Measurements from ENCODE around the gene ACSS2.

Gene ACSS2

GRCh38 chr20:34940081-34940481 lies 63.7 kb downstream of the ACSS2 start:
- no peak for TF ChIP-seq CTCF (IDR thresholded peaks at IDR 0.05)
- H3K36me3 ChIP-seq: peaks cover 10% of the 10 kb centered on the region
- no peak overlapping the region for H3K4me3 ChIP-seq (ENCODE audit: low read depth in 1 of 2, low read length in 1 of 2)
- no peaks in the 10 kb centered on the region for H3K27me3 ChIP-seq
- no peak overlapping the region for H3K27ac ChIP-seq
- no peaks in the 10 kb centered on the region for H3K9me3 ChIP-seq
- H3K4me1 ChIP-seq (ENCODE audit: control insufficient read depth in 1 of 2, insufficient read depth in 1 of 2, low read depth in 1 of 2, low read length in 1 of 2): no peaks in the 10 kb centered on the region

- no peaks in the 10 kb centered on the region for H3K9me3 ChIP-seq
- no peak overlapping the region for H3K4me3 ChIP-seq (ENCODE audit: low read depth in 1 of 2, low read length in 1 of 2)
- no peaks in the 10 kb centered on the region for H3K27me3 ChIP-seq
- no peak overlapping the region for H3K27ac ChIP-seq
- TF ChIP-seq CTCF (IDR thresholded peaks at IDR 0.05): no peak
- no peaks in the 10 kb centered on the region for H3K4me1 ChIP-seq (ENCODE audit: control insufficient read depth in 1 of 2, insufficient read depth in 1 of 2, low read depth in 1 of 2, low read length in 1 of 2)
- peaks cover 10% of the 10 kb centered on the region for H3K36me3 ChIP-seq
Observed at GRCh38 chr20:34941226-34941625, 64.8 kb downstream of the ACSS2 start.

GRCh38 chr20:34942301-34942700 lies 65.9 kb downstream of the ACSS2 start:
- H3K4me3 ChIP-seq (ENCODE audit: low read depth in 1 of 2, low read length in 1 of 2): no peak overlapping the region
- H3K36me3 ChIP-seq: peaks cover 10% of the 10 kb centered on the region
- no peaks in the 10 kb centered on the region for H3K9me3 ChIP-seq
- no peak overlapping the region for H3K27ac ChIP-seq
- H3K4me1 ChIP-seq (ENCODE audit: control insufficient read depth in 1 of 2, insufficient read depth in 1 of 2, low read depth in 1 of 2, low read length in 1 of 2): no peaks in the 10 kb centered on the region
- H3K27me3 ChIP-seq: no peaks in the 10 kb centered on the region
- TF ChIP-seq CTCF (IDR thresholded peaks at IDR 0.05): no peak

GRCh38 chr20:34943808-34944567 lies 67.6 kb downstream of the ACSS2 start:
- no peak for TF ChIP-seq CTCF (IDR thresholded peaks at IDR 0.05)
- Histone ChIP-seq H3K27me3 (no peaks in the 10 kb centered on the region), H3K36me3 (peaks cover 10% of the 10 kb centered on the region), H3K27ac (no peak overlapping the region), H3K4me3 (ENCODE audit: low read depth in 1 of 2, low read length in 1 of 2) (no peak overlapping the region), H3K9me3 (no peaks in the 10 kb centered on the region), H3K4me1 (ENCODE audit: control insufficient read depth in 1 of 2, insufficient read depth in 1 of 2, low read depth in 1 of 2, low read length in 1 of 2) (no peaks in the 10 kb centered on the region)

GRCh38 chr20:34945315-34946077 lies 69.1 kb downstream of the ACSS2 start:
- Histone ChIP-seq H3K4me1 (ENCODE audit: control insufficient read depth in 1 of 2, insufficient read depth in 1 of 2, low read depth in 1 of 2, low read length in 1 of 2) (no peaks in the 10 kb centered on the region), H3K4me3 (ENCODE audit: low read depth in 1 of 2, low read length in 1 of 2) (no peak overlapping the region), H3K27me3 (no peaks in the 10 kb centered on the region), H3K9me3 (no peaks in the 10 kb centered on the region), H3K36me3 (peaks cover 10% of the 10 kb centered on the region), H3K27ac (no peak overlapping the region)
- TF ChIP-seq CTCF (IDR thresholded peaks at IDR 0.05): no peak

Measured in neutrophil (primary cell).